Lung (tissue), 12 donors: Measurements from ENCODE around the gene GRIK1. TPM values are rescaled to one million over a fixed set of nuclear protein-coding genes. Genes with fewer than 3 reads are reported as not detected.

Experiments used
- ATAC-seq: fragments of 200-7000 bp; cut with Tn5 transposase; one replicate; pipeline ENCODE4 v1.9.1; 2020; ENCODE audit warnings: moderate number of reproducible peaks; ENCODE audit not compliant: insufficient read depth, low FRiP score
- DNase-seq, 3 donors: peaks; one replicate each; pipeline ENCODE4 v3.0.0-alpha.2; 2013 to 2017
- H3K27ac ChIP-seq, 2 donors: one replicate each; pipeline ENCODE4 v1.5.1; 2013; ENCODE audit warnings: mild to moderate bottlenecking in 2 of 2, moderate library complexity in 2 of 2, control low read depth in 1 of 2, inconsistent platforms in 1 of 2, low read depth in 1 of 2, low read length in 1 of 2
- H3K27me3 ChIP-seq, 3 donors: one replicate each; pipeline ENCODE4 v1.5.1; 2013; ENCODE audit warnings: low read length in 2 of 3; ENCODE audit not compliant: control insufficient read depth in 3 of 3, insufficient read depth in 3 of 3
- H3K36me3 ChIP-seq, 4 donors: one replicate each; pipeline ENCODE4 v1.5.1; 2013; ENCODE audit warnings: low read length in 4 of 4, mild to moderate bottlenecking in 1 of 4, moderate library complexity in 1 of 4; ENCODE audit not compliant: control insufficient read depth in 4 of 4, insufficient read depth in 4 of 4
- H3K4me1 ChIP-seq, 5 donors: one replicate each; pipeline ENCODE4 v1.5.1; 2013; ENCODE audit warnings: low read length in 5 of 5, mild to moderate bottlenecking in 2 of 5, moderate library complexity in 1 of 5; ENCODE audit not compliant: control insufficient read depth in 5 of 5, insufficient read depth in 5 of 5
- H3K4me3 ChIP-seq: one replicate; pipeline ENCODE4 v1.5.1; 2013; ENCODE audit warnings: mild to moderate bottlenecking, control low read depth, moderate library complexity
- H3K9ac ChIP-seq, 2 donors: one replicate each; pipeline ENCODE4 v1.5.1; 2013; ENCODE audit warnings: low read length in 2 of 2, control low read depth in 1 of 2; ENCODE audit not compliant: insufficient read depth in 1 of 2
- H3K9me3 ChIP-seq, 4 donors: one replicate each; pipeline ENCODE4 v1.5.1; 2013; ENCODE audit warnings: low read length in 3 of 4, mild to moderate bottlenecking in 1 of 4, moderate library complexity in 1 of 4; ENCODE audit not compliant: control insufficient read depth in 4 of 4, insufficient read depth in 3 of 4
- CTCF ChIP-seq: IDR thresholded peaks from 2 replicates; pipeline ENCODE4 v1.5.1; 2012; ENCODE audit warnings: mild to moderate bottlenecking; ENCODE audit errors: control extremely low read depth, extremely low read depth
- WGBS, 2 donors: extraction: QIAGEN DNeasy Blood & Tissue Kit; methylation state at CpG; one replicate each; pipeline ENCODE4 v1.1.7; 2013; 5-methylcytosine and 5-hydroxymethylcytosine counted together
- polyA plus RNA-seq, 2 donors: library from polyadenylated mRNA; stranded (reverse); fragments of 200-250 nt; gene quantifications; one replicate each; pipeline ENCODE4 v1.2.1, GENCODE V29; 2013
- total RNA-seq, 2 donors: library from RNA; depleted of rRNA in 1 of 2; stranded (reverse); fragments of >200 nt in 1 of 2; gene quantifications; one replicate each; pipeline ENCODE4 v1.2.1, GENCODE V29; 2014 to 2021
- donor health status: control.
- donor health status: control.
- donor health status: Bipolar disorder and iron deficiency.
- donor health status: healthy.
- donor health status: DM: yes; HTN: yes; CAD: no.

The GRIK1 gene
- total and polyA plus RNA-seq, 4 donors: 0.26 TPM; not detected in 3

- Histone ChIP-seq H3K27ac (no peak overlapping the region), H3K4me3 (no peak overlapping the region), H3K4me1 (no peaks in the 10 kb centered on the region), H3K9me3 (no peaks in the 10 kb centered on the region), H3K36me3 (no peaks in the 10 kb centered on the region), H3K27me3 (no peaks in the 10 kb centered on the region), H3K9ac (no peak overlapping the region)
- no peak for DNase-seq
- no peak for ATAC-seq
- no peak for TF ChIP-seq CTCF
Observed at GRCh38 chr21:29951911-29952310, 12.1 kb upstream of the GRIK1 start.

DNA sequence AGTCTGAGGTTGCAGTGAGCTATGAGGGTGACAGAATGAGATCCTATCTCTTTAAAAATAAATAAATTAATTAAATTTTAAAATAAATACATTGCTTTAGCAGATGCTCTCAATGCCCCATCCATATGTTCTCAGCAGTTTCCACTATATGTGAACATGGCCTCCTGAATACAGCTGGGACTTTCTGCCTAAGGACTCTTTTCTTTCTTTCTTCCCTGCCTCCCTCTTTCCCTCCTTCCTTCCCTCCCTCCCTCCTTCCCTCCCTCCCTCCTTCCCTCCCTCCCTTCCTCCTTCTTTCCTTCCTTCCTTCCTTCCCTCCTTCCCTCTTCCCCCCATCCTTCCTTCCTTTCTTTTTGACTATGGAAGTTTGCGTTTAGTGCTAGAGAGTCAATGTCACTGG lies 10.2 kb upstream of the GRIK1 start:
- Histone ChIP-seq H3K9me3 (no peaks in the 10 kb centered on the region), H3K36me3 (no peaks in the 10 kb centered on the region), H3K27ac (no peak overlapping the region), H3K9ac (no peak overlapping the region), H3K4me1 (no peaks in the 10 kb centered on the region), H3K27me3 (no peaks in the 10 kb centered on the region), H3K4me3 (no peak overlapping the region)
- ATAC-seq: no peak
- no peak for DNase-seq
- WGBS, 2 donors: 74 to 88% methylated on average over 1 of the region's 1 CpG
- TF ChIP-seq CTCF: no peak

GRCh38 chr21:29947119-29947518 lies 7.3 kb upstream of the GRIK1 start:
- Histone ChIP-seq H3K27me3 (no peaks in the 10 kb centered on the region), H3K4me3 (no peak overlapping the region), H3K9me3 (no peaks in the 10 kb centered on the region), H3K36me3 (no peaks in the 10 kb centered on the region), H3K9ac (no peak overlapping the region), H3K27ac (no peak overlapping the region), H3K4me1 (no peaks in the 10 kb centered on the region)
- TF ChIP-seq CTCF: no peak
- DNase-seq (peak in 1 of 3 donors; percentile 2), ATAC-seq (no peak)
- 66 to 74% methylated on average over 9 of the region's 9 CpGs for WGBS, 2 donors

GRCh38 chr21:29943885-29944284 lies 4.1 kb upstream of the GRIK1 start:
- WGBS, 2 donors: 69 to 80% methylated on average over 4 of the region's 4 CpGs
- Histone ChIP-seq H3K4me1 (peaks cover 0 to 8% (median 3%) of the 10 kb centered on the region in 5 donors), H3K27me3 (peaks cover 0 to 29% (median 19%) of the 10 kb centered on the region in 3 donors), H3K9me3 (peaks cover 0 to 4% (median 0%) of the 10 kb centered on the region in 4 donors), H3K36me3 (no peaks in the 10 kb centered on the region), H3K4me3 (no peak overlapping the region), H3K9ac (no peak overlapping the region), H3K27ac (no peak overlapping the region)
- ATAC-seq (no peak), DNase-seq (peak in 1 of 3 donors; percentile 4)
- TF ChIP-seq CTCF: no peak
